ENCODE data around the gene SLC27A6.

GRCh38 chr5:129057329-129057728 lies 92.0 kb downstream of the SLC27A6 start:
- TF ChIP-seq RELA (IDR thresholded peaks at IDR 0.05; ENCODE audit: borderline replicate concordance, partially characterized antibody) (no peak), GABPA (IDR thresholded peaks at IDR 0.05; ENCODE audit: low read depth) (no peak), CTCF (IDR thresholded peaks at IDR 0.05 in 2 of 3, conservative IDR thresholded peaks at IDR 0.05 in 1 of 3; ENCODE audit: control insufficient read depth in 2 of 3, extremely low read depth in 1 of 3, insufficient read depth in 1 of 3, low read depth in 3 of 3, low read length in 3 of 3) (no peak), YY1 (IDR thresholded peaks at IDR 0.05; ENCODE audit: low read depth, low read length) (no peak), MTA2 (IDR thresholded peaks at IDR 0.05; ENCODE audit: low read depth) (no peak)
